Large intestine (tissue), 3 donors: ENCODE measurements around the gene MORF4L1. TPM values are rescaled to one million over a fixed set of nuclear protein-coding genes. Genes with fewer than 3 reads are reported as not detected.
"Not testable (repeated sequence)": the region's sequence is repeated elsewhere in the genome, so short reads cannot be mapped to it uniquely, and the experiment has no call there.

ENCODE experiments used
- DNase-seq, 2 donors: peaks; one replicate each; pipeline versions ENCODE4 v3.0.0 to v3.0.0-alpha.2; 2013
- H3K27ac ChIP-seq: one replicate; pipeline ENCODE4 v1.5.1; 2013; ENCODE audit warnings: low read length
- H3K27me3 ChIP-seq: 2 replicates; pipeline ENCODE4 v1.6.1; 2013; ENCODE audit warnings: low read length; ENCODE audit not compliant: control insufficient read depth, insufficient read depth
- H3K36me3 ChIP-seq: 2 replicates; pipeline ENCODE4 v1.6.1; 2013; ENCODE audit warnings: low read length; ENCODE audit not compliant: control insufficient read depth, insufficient read depth
- H3K4me1 ChIP-seq: one replicate; pipeline ENCODE4 v1.6.1; 2013; ENCODE audit warnings: low read length; ENCODE audit not compliant: control insufficient read depth, insufficient read depth
- H3K4me3 ChIP-seq: one replicate; pipeline ENCODE4 v1.5.1; 2013; ENCODE audit warnings: low read length
- H3K9me3 ChIP-seq: one replicate; pipeline ENCODE4 v1.6.1; 2013; ENCODE audit warnings: mild to moderate bottlenecking, low read depth, low read length, moderate library complexity; ENCODE audit not compliant: control insufficient read depth
- WGBS: methylation state at CpG from one replicate; pipeline ENCODE4 v1.1.5; 2013; ENCODE audit warnings: low lambda C conversion rate; ENCODE audit not compliant: insufficient coverage; 5-methylcytosine and 5-hydroxymethylcytosine counted together
- polyA plus RNA-seq: library from polyadenylated mRNA; unstranded; fragments of 120-200 nt; gene quantifications from one replicate; pipeline ENCODE4 v1.2.1, GENCODE V29; 2013

MORF4L1 gene
- polyA plus RNA-seq, 1 donor = 406 TPM

DNA sequence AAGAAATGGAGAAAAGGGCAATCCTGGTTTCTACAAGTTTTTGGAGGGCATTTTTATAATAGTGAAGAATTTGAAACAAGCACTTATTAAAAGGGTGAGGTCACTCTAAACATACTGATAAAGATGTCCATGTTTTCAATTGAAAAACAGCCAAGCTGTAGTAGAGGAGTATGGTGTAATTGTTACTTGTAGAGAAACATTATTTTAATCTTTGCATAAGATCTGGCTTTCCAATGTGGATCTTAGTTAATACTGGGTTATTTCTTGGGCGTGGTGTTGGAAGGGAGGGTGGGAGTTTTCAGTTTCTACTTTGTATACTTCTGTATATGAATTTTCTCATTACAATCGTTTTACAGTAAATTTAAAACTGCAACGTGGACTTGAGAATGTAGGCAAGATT lies 22.8 kb downstream of the MORF4L1 start:
- no peak overlapping the region for H3K27ac ChIP-seq
- no peaks in the 10 kb centered on the region for H3K9me3 ChIP-seq
- 95% methylated on average over 2 of the region's 3 CpGs for WGBS
- no peak for DNase-seq
- peaks cover 73% of the 10 kb centered on the region for H3K36me3 ChIP-seq
- no peaks in the 10 kb centered on the region for H3K4me1 ChIP-seq
- no peak overlapping the region for H3K4me3 ChIP-seq
- no peaks in the 10 kb centered on the region for H3K27me3 ChIP-seq

DNA sequence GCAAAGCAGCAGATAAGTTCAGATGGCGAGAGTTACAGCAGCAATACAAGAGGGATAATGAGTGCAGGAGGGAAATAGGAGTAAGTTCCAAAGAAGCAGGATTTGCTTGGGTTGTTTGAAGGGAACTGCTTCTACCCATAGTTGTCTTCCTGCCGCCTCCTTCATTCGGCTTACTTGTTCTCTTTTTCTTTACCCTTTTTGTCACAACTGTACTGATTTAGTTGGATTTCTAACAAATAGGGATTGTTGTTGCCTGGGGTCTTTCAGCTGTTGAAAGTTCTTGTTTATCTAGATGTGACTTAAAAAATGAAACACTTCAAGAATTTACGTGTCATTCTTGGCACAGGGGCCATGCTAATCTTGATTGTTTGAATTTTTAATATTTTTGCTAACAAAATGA lies 25.9 kb downstream of the MORF4L1 start:
- WGBS = 80% methylated on average over 1 of the region's 4 CpGs
- no peak for DNase-seq
- H3K9me3 ChIP-seq = no peaks in the 10 kb centered on the region
- H3K4me3 ChIP-seq = no peak overlapping the region
- no peaks in the 10 kb centered on the region for H3K27me3 ChIP-seq
- H3K36me3 ChIP-seq = peaks cover 79% of the 10 kb centered on the region
- no peaks in the 10 kb centered on the region for H3K4me1 ChIP-seq
- no peak overlapping the region for H3K27ac ChIP-seq

- WGBS = 100% methylated on average over 1 of the region's 14 CpGs
- H3K27me3 ChIP-seq = not testable (repeated sequence)
- peaks cover 78% of the 10 kb centered on the region for H3K36me3 ChIP-seq
These were observed 28.3 kb downstream of the MORF4L1 start for GRCh38 chr15:78900819-78901533.

GRCh38 chr15:78902281-78903032 lies 29.8 kb downstream of the MORF4L1 start:
- not testable (repeated sequence) for H3K27ac ChIP-seq, H3K4me3 ChIP-seq, H3K9me3 ChIP-seq, H3K27me3 ChIP-seq, H3K4me1 ChIP-seq
- WGBS = no CpG with 5 or more reads among the region's 13 CpGs
- peak in 1 of 2 donors; percentile 26 for DNase-seq
- peaks cover 87% of the 10 kb centered on the region for H3K36me3 ChIP-seq

More at GRCh38 chr15:78900819-78901533, 28.3 kb downstream of the MORF4L1 start:
- H3K4me3 ChIP-seq, H3K9me3 ChIP-seq, H3K27ac ChIP-seq, H3K4me1 ChIP-seq, DNase-seq: not testable (repeated sequence)

DNA sequence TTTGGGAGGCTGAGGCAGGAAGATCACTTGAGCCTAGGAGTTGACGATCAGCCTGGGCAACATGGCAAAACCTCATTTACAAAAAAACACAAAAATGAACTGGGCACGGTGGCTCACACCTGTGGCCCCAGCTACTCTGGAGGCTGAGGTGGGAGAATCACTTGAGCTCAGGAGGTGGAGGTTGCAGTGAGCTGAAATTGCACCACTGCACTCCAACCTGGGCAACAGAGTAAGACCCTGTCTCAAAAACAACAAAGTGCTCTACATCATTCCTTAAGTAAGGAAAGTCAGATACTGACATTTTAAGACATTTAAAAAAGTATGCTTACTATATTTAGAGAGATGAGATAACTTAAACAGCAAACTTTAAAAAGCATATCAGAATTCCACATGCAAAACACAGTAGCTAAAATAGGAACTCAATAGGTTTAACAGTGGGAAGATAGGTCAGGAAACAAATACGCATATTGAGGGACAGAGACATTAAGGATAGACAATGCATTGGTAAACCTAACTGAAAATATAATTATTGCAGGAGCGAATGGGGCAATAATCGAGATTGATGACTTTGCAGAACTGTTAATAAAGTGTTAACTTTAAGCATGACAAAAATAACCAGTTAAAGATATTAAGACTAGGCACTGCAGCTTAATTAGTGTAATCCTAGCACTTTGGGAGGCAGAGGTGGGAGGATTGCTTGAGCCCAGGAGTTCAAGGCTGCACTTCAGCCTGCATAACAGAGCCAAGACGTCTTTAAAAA lies 32.1 kb downstream of the MORF4L1 start:
- Histone ChIP-seq H3K4me3 (no peak overlapping the region), H3K9me3 (no peaks in the 10 kb centered on the region), H3K4me1 (no peaks in the 10 kb centered on the region), H3K36me3 (peaks cover 84% of the 10 kb centered on the region), H3K27me3 (no peaks in the 10 kb centered on the region), H3K27ac (no peak overlapping the region)
- WGBS = 100% methylated on average over 2 of the region's 6 CpGs
- DNase-seq = no peak

GRCh38 chr15:78906316-78906620 lies 33.6 kb downstream of the MORF4L1 start:
- Histone ChIP-seq H3K36me3 (peaks cover 86% of the 10 kb centered on the region), H3K27ac (no peak overlapping the region), H3K4me1 (no peaks in the 10 kb centered on the region), H3K4me3 (no peak overlapping the region), H3K27me3 (no peaks in the 10 kb centered on the region), H3K9me3 (no peaks in the 10 kb centered on the region)
- WGBS = no CpG with 5 or more reads among the region's 2 CpGs
- no peak for DNase-seq

DNA sequence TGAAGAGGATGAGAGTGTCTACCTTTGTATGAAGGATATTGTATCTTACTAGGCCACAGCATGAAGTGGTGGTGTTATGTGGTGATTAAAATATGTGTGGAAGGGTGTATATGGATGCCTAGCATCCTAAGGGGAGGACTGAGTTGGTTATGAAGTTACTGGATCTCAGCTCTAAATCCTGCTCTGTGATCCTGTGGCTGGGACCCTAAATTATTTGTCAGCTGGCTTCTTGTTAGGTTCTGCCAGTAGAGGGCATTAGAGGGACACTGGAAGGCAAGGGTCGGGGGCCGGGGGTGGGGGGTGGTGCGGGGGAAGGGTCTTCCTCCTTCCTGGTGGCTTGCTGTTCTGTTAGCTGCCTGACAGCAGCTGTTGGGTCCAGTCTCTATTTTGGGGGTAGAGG lies 34.9 kb downstream of the MORF4L1 start:
- WGBS = no CpG with 5 or more reads among the region's 3 CpGs
- peaks cover 83% of the 10 kb centered on the region for H3K36me3 ChIP-seq
- no peaks in the 10 kb centered on the region for H3K27me3 ChIP-seq
- no peak overlapping the region for H3K27ac ChIP-seq
- no peak overlapping the region for H3K4me3 ChIP-seq
- H3K9me3 ChIP-seq = no peaks in the 10 kb centered on the region
- no peaks in the 10 kb centered on the region for H3K4me1 ChIP-seq
- DNase-seq = no peak

DNA sequence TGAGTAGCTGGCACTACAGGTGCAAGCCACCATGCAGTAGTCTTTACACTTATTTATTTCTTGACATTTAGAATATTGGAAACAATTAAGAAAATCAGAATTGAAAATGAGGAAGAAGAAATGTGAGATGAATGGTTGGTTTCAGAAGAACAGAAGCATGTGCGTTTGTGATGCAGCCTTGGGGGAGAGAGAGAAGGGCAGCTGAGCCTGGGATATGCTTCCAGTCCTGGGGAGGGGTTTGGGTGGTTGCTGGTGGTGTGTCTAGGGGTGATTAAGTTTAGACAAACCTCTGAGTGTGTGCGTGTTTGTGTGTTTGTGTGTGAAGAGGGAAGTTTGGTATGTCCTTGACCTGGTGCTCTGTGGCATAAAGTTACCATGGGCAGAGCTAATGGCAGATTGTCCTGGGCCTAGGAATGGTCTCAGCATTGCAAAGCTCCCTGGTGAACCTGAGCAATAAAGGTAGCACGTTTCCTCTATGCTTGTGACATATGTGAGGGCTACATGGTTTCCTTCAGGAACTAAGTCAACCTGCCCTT lies 36.5 kb downstream of the MORF4L1 start:
- DNase-seq = no peak
- Histone ChIP-seq H3K36me3 (peaks cover 78% of the 10 kb centered on the region), H3K27ac (no peak overlapping the region), H3K4me1 (no peaks in the 10 kb centered on the region), H3K4me3 (no peak overlapping the region), H3K27me3 (no peaks in the 10 kb centered on the region), H3K9me3 (no peaks in the 10 kb centered on the region)
- no CpG with 5 or more reads among the region's 3 CpGs for WGBS

DNA sequence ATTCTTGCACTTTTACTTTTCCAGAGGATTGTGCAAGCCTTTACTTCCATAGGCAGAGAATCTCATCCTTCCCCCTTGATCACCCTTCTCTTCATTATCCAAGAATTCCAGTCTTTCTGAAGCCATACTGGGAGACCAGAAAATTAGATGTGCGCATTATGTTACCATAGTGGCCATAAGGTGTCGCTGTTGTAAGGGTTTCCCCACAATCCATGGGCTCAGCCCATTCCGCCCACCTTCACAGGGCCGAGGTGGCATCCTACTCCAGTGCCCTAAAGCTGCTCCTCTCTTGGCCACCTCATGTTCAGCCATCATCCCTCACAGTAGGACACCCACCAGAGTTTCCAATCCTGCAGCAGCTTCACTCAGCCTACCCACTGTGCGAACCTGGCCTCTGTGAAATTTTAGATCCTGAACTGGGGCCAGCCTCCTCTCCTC lies 37.1 kb downstream of the MORF4L1 start:
- Histone ChIP-seq H3K4me1 (no peaks in the 10 kb centered on the region), H3K27me3 (no peaks in the 10 kb centered on the region), H3K36me3 (peaks cover 75% of the 10 kb centered on the region), H3K4me3 (no peak overlapping the region), H3K9me3 (no peaks in the 10 kb centered on the region), H3K27ac (no peak overlapping the region)
- WGBS = no CpG with 5 or more reads among the region's 5 CpGs
- DNase-seq = peak; percentile 32 to 38

DNA sequence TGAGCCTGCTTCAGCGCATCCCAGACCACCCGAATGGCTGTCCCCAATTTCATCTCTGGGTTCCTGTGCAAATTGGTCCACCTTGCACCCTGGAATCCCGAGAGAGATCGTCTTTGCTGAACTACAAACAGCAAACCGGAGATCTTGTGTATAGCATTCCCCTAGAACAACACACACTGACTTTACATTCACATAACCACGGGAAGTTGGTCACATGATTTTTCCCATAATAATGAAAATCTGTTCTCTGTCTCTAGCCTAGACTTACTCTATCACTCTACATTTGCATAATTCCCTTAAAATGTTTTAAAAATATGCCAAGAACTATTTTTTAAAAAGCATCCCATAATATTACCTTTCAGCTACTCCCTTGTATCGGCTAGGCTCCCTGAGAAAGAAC lies 37.6 kb downstream of the MORF4L1 start:
- no CpG with 5 or more reads among the region's 7 CpGs for WGBS
- H3K9me3 ChIP-seq = no peaks in the 10 kb centered on the region
- no peak overlapping the region for H3K27ac ChIP-seq
- H3K4me1 ChIP-seq = no peaks in the 10 kb centered on the region
- no peak overlapping the region for H3K4me3 ChIP-seq
- no peak for DNase-seq
- H3K27me3 ChIP-seq = no peaks in the 10 kb centered on the region
- peaks cover 75% of the 10 kb centered on the region for H3K36me3 ChIP-seq
